HFFc6 (cell line): ENCODE measurements around the gene POC1A. TPM values are rescaled to one million over a fixed set of nuclear protein-coding genes. Genes with fewer than 3 reads are reported as not detected.

Experiments
- DNase-seq: peaks from one replicate; pipeline ENCODE4 v3.0.0-alpha.2; 2018
- H3K27ac Mint-ChIP-seq: 2 replicates; pipeline ENCODE4 v1.8.0; 2020; ENCODE audit warnings: mild to moderate bottlenecking, mixed read lengths
- H3K27me3 Mint-ChIP-seq: 2 replicates; pipeline ENCODE4 v1.8.0; 2021; ENCODE audit warnings: mild to moderate bottlenecking, moderate library complexity, mixed read lengths; ENCODE audit not compliant: insufficient read depth
- H3K36me3 Mint-ChIP-seq: 2 replicates; pipeline ENCODE4 v1.8.0; 2021; ENCODE audit warnings: low read depth, mixed read lengths
- H3K4me1 Mint-ChIP-seq: 2 replicates; pipeline ENCODE4 v1.8.0; 2020; ENCODE audit warnings: low read depth, mixed read lengths
- H3K4me3 Mint-ChIP-seq: 2 replicates; pipeline ENCODE4 v1.8.0; 2020; ENCODE audit warnings: mild to moderate bottlenecking, moderate library complexity, mixed read lengths
- H3K9me3 Mint-ChIP-seq: 2 replicates; pipeline ENCODE4 v1.8.0; 2020; ENCODE audit warnings: mild to moderate bottlenecking, mixed read lengths
- CTCF ChIP-seq: fragments of 200-600 bp; sonication (generic); IDR thresholded peaks from 2 replicates; pipeline ENCODE4 v1.5.0; 2021; ENCODE audit warnings: antibody characterized with exemption, mild to moderate bottlenecking
- total RNA-seq, 6 experiments: library from RNA; stranded (reverse); fragmentation: NEBNext Ultra II Directional; extraction: Animal tissue kit (Norgen Biotek cat#: 25700); gene quantifications; 2 replicates in 1 of 6; 3 replicates in 5 of 6; pipeline ENCODE4 v1.2.3, GENCODE V29; 2021

The POC1A gene
- total RNA-seq, 6 experiments from 2014 or later: 11.0 to 21.3 (median 20.5) TPM

DNA sequence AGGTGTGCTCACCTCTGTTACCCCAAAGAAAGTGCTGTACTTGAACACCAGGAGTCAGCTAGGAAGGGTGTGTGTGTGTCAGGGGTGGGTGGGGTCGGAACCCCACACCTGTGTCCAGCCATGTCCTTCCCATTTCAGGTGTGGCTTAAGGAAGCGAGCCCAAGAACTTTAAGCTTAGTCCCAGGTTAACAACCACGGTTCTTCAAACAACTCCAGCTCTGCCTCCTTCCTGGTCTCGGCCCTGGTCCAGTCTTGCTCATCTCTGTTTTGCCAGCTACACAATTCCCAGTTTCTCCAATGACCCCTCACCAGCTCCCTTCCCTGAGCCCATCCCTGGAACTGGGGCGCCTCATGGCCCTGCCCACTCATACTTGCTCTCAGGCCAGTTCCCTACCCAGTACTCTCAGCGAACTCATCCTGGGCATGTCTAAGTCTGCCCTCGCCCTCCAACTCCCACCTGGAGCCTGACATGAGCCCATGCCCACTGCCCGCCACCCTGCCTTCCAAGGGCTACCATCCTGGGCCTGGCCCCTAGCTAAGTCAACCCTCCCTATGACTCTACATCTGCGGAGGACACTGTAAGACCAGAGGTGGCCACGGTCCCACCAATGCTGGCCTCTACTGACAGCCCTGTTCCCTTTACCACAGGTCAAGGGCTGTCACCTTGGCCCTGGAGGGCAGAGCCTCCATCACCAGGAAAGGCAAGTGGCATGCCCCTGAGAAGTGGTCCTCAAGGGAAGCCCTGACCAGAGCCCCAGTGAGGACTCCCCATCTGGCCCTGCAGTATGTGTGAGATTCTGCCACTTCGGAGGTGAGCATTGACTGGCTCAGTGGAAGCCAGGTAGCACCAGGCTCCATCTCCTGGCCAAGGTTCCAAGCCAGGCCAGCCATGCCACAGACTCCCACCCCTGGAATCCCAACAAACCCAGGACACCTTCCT lies 9.2 kb downstream of the POC1A start:
- DNase-seq: no peak

DNA sequence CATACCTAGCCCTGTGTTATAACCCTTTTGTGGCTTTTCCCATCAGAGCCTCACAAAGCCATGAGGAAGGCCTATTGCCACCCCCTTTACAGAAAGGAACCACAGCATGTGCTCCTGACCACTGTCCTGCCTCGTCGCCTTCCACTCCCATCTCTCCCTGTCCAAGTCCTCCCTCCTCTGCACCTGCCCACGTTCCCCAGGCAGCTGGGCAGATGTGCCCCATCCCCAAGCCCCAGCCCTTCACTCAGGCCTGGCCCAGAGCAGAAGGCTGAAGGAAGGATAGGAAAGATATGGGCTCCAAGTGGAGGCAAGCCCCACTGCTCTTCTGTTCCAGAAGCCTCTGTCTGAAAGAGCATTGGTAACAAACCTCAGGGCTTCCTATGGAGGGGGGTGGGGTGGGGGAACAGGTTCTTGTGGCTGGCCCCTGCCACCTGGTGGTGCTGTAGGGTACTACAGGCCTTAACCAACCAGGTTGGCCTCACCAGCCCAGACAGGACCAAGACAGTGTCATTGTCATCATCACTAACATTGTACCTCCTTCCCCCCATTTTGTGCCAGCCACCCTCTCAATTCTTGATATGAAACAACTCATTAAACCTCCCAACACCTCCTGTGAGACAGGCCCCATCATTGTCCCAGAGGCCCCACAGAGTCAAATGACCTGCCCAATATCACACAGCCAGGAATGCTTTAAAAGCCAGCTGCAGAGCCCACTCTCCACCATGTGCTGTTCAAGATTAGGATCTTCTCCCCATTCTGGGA lies 10.0 kb downstream of the POC1A start:
- peak; percentile 64 for DNase-seq
- Mint-ChIP-seq H3K9me3 (no peaks in the 10 kb centered on the region), H3K4me3 (no peak overlapping the region)

More for the DNA sequence above, 9.2 kb downstream of the POC1A start:
- H3K27me3 Mint-ChIP-seq: no peaks in the 10 kb centered on the region; the same call in 1 of the 2 replicates
- no peaks in the 10 kb centered on the region for H3K4me1 Mint-ChIP-seq
- 0 out of 2 replicates have a peak, but pooled peaks cover 6% of the 10 kb centered on the region for H3K36me3 Mint-ChIP-seq
- no peak for TF ChIP-seq CTCF
- H3K9me3 Mint-ChIP-seq: no peaks in the 10 kb centered on the region
- no peak overlapping the region for H3K4me3 Mint-ChIP-seq
- no peak overlapping the region for H3K27ac Mint-ChIP-seq

GRCh38 chr3:52143616-52144015 lies 10.6 kb downstream of the POC1A start:
- H3K4me1 Mint-ChIP-seq: no peaks in the 10 kb centered on the region
- H3K27me3 Mint-ChIP-seq: no peaks in the 10 kb centered on the region; the same call in 1 of the 2 replicates
- H3K9me3 Mint-ChIP-seq: no peaks in the 10 kb centered on the region
- H3K27ac Mint-ChIP-seq: no peak overlapping the region
- no peak for DNase-seq
- no peak for TF ChIP-seq CTCF
- H3K4me3 Mint-ChIP-seq: no peak overlapping the region
- no peaks in the 10 kb centered on the region for H3K36me3 Mint-ChIP-seq

More for the DNA sequence above, 10.0 kb downstream of the POC1A start:
- Mint-ChIP-seq H3K4me1 (no peaks in the 10 kb centered on the region), H3K27ac (no peak overlapping the region), H3K27me3 (no peaks in the 10 kb centered on the region; the same call in 1 of the 2 replicates), H3K36me3 (0 out of 2 replicates have a peak, but pooled peaks cover 2% of the 10 kb centered on the region)
- peak; percentile 99 for TF ChIP-seq CTCF

GRCh38 chr3:52143156-52143555 lies 11.1 kb downstream of the POC1A start:
- H3K27me3 Mint-ChIP-seq: no peaks in the 10 kb centered on the region; the same call in 1 of the 2 replicates
- H3K9me3 Mint-ChIP-seq: no peaks in the 10 kb centered on the region
- no peaks in the 10 kb centered on the region for H3K4me1 Mint-ChIP-seq
- no peak overlapping the region for H3K27ac Mint-ChIP-seq
- TF ChIP-seq CTCF: no peak
- no peaks in the 10 kb centered on the region for H3K36me3 Mint-ChIP-seq
- no peak overlapping the region for H3K4me3 Mint-ChIP-seq
- DNase-seq: no peak

- Mint-ChIP-seq H3K4me3 (no peak overlapping the region), H3K36me3 (no peaks in the 10 kb centered on the region), H3K4me1 (no peaks in the 10 kb centered on the region), H3K9me3 (no peaks in the 10 kb centered on the region), H3K27ac (no peak overlapping the region), H3K27me3 (no peaks in the 10 kb centered on the region; the same call in 1 of the 2 replicates)
- TF ChIP-seq CTCF: no peak
- no peak for DNase-seq
Observed at GRCh38 chr3:52141751-52142150, 12.5 kb downstream of the POC1A start.
